Rectal smooth muscle tissue (tissue), 1 donor: Measurements from ENCODE around the gene APBB1IP.

Source experiments
- H3K27ac ChIP-seq: one replicate; pipeline ENCODE4 v1.7.0; 2013; ENCODE audit warnings: low read depth, low read length, inconsistent platforms
- H3K27me3 ChIP-seq: one replicate; pipeline ENCODE4 v1.7.0; 2013; ENCODE audit warnings: low read length; ENCODE audit not compliant: control insufficient read depth, insufficient read depth
- H3K36me3 ChIP-seq: one replicate; pipeline ENCODE4 v1.7.0; 2013; ENCODE audit warnings: low read length; ENCODE audit not compliant: control insufficient read depth, insufficient read depth
- H3K4me1 ChIP-seq: one replicate; pipeline ENCODE4 v1.7.0; 2013; ENCODE audit warnings: low read length; ENCODE audit not compliant: control insufficient read depth, insufficient read depth
- H3K4me3 ChIP-seq: one replicate; pipeline ENCODE4 v1.7.0; 2013; ENCODE audit warnings: low read length
- H3K9ac ChIP-seq: one replicate; pipeline ENCODE4 v1.7.0; 2013; ENCODE audit warnings: low read length

APBB1IP gene

GRCh38 chr10:26505491-26505890 is 67.3 kb downstream of the APBB1IP start:
- H3K36me3 ChIP-seq = no peaks in the 10 kb centered on the region
- H3K27ac ChIP-seq = no peak overlapping the region
- no peaks in the 10 kb centered on the region for H3K4me1 ChIP-seq

DNA sequence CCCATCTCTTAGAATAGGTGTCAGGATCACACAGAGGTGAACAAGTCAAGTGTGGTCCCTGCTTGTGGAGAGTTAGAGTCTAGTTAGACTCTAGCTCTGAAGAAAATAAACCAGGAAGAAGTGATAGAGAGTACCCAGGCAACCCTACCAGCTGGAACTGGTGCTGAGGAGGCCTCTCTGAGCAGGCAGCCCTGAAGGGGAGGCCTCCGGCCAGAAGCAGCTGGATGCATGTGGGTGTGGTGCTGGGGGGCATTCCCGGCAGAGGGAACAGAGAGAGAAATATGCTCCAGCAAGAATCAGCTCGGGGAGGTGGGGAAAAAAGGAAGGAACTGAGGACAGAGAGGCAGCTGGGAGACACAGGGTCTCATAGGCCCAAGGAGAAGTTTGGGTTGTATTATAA is 68.6 kb downstream of the APBB1IP start:
- Histone ChIP-seq H3K27ac (no peak overlapping the region), H3K4me1 (no peaks in the 10 kb centered on the region), H3K27me3 (no peaks in the 10 kb centered on the region), H3K36me3 (no peaks in the 10 kb centered on the region), H3K9ac (no peak overlapping the region), H3K4me3 (no peak overlapping the region)

More at GRCh38 chr10:26505491-26505890, 67.3 kb downstream of the APBB1IP start:
- Histone ChIP-seq H3K4me3 (no peak overlapping the region), H3K27me3 (no peaks in the 10 kb centered on the region), H3K9ac (no peak overlapping the region)

- H3K27ac ChIP-seq = no peak overlapping the region
- no peak overlapping the region for H3K4me3 ChIP-seq
- no peak overlapping the region for H3K9ac ChIP-seq
- H3K4me1 ChIP-seq = no peaks in the 10 kb centered on the region
- H3K36me3 ChIP-seq = no peaks in the 10 kb centered on the region
- no peaks in the 10 kb centered on the region for H3K27me3 ChIP-seq
Measured at GRCh38 chr10:26507441-26507840, 69.3 kb downstream of the APBB1IP start.

GRCh38 chr10:26508016-26508415 is 69.9 kb downstream of the APBB1IP start:
- H3K4me3 ChIP-seq = no peak overlapping the region
- no peaks in the 10 kb centered on the region for H3K27me3 ChIP-seq
- no peaks in the 10 kb centered on the region for H3K4me1 ChIP-seq
- no peaks in the 10 kb centered on the region for H3K36me3 ChIP-seq
- no peak overlapping the region for H3K9ac ChIP-seq
- no peak overlapping the region for H3K27ac ChIP-seq

- no peak overlapping the region for H3K9ac ChIP-seq
- H3K27ac ChIP-seq = no peak overlapping the region
- H3K36me3 ChIP-seq = no peaks in the 10 kb centered on the region
Measured at GRCh38 chr10:26509307-26509706, 71.2 kb downstream of the APBB1IP start.

GRCh38 chr10:26513101-26513500 is 75.0 kb downstream of the APBB1IP start:
- H3K9ac ChIP-seq = no peak overlapping the region
- no peaks in the 10 kb centered on the region for H3K36me3 ChIP-seq
- no peak overlapping the region for H3K27ac ChIP-seq
- no peaks in the 10 kb centered on the region for H3K27me3 ChIP-seq
- no peaks in the 10 kb centered on the region for H3K4me1 ChIP-seq
- H3K4me3 ChIP-seq = no peak overlapping the region

More at GRCh38 chr10:26509307-26509706, 71.2 kb downstream of the APBB1IP start:
- H3K4me1 ChIP-seq = no peaks in the 10 kb centered on the region
- H3K4me3 ChIP-seq = no peak overlapping the region
- H3K27me3 ChIP-seq = no peaks in the 10 kb centered on the region

- H3K27ac ChIP-seq = no peak overlapping the region
- no peak overlapping the region for H3K4me3 ChIP-seq
- no peak overlapping the region for H3K9ac ChIP-seq
- no peaks in the 10 kb centered on the region for H3K36me3 ChIP-seq
- no peaks in the 10 kb centered on the region for H3K27me3 ChIP-seq
- H3K4me1 ChIP-seq = no peaks in the 10 kb centered on the region
Measured at GRCh38 chr10:26516540-26517101, 78.5 kb downstream of the APBB1IP start.

- Histone ChIP-seq H3K36me3 (no peaks in the 10 kb centered on the region), H3K4me3 (no peak overlapping the region), H3K9ac (no peak overlapping the region), H3K27me3 (no peaks in the 10 kb centered on the region), H3K27ac (no peak overlapping the region), H3K4me1 (no peaks in the 10 kb centered on the region)
Measured at GRCh38 chr10:26517141-26517867, 79.2 kb downstream of the APBB1IP start.

DNA sequence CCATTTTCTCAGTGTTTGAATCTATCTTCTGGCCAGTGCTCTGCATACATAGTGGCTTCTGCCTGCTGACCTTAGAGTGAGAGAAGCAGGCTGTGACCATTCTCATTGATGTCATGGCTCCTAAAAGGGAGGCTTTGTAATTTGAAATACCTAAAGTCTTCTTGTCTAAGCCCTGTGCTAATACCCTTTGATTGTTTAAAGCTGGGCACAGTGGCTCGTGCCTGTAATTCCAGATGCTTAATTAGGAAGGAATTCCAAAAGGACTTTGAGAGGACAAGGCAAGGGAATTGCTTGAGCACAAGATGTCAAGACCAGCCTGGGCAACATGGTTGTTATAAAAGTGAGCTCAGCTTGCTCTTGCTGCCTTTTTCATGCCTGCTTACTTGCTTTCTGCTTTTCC is 81.7 kb downstream of the APBB1IP start:
- no peaks in the 10 kb centered on the region for H3K36me3 ChIP-seq
- H3K9ac ChIP-seq = no peak overlapping the region
- no peaks in the 10 kb centered on the region for H3K4me1 ChIP-seq
- no peak overlapping the region for H3K27ac ChIP-seq
- no peak overlapping the region for H3K4me3 ChIP-seq
- H3K27me3 ChIP-seq = no peaks in the 10 kb centered on the region

DNA sequence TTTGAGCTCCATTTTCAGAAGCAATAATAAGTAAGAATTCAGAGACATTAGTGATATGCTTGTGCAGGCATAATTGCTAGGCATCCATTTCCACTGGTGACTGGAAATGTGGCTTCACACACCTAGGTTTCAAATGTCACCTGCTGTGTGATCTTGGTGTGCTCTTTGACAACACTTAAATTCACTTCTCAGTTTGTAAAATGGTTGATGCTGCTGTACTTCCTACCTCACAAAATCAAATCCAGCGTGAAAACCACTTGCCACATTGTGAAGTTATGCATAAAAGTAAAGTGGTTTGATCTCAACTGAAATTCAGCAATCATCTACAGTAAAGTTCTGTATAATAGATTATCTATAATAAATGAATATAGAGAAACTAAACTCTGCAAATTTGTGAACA is 82.4 kb downstream of the APBB1IP start:
- no peaks in the 10 kb centered on the region for H3K36me3 ChIP-seq

GRCh38 chr10:26524161-26524896 is 86.2 kb downstream of the APBB1IP start:
- H3K9ac ChIP-seq = no peak overlapping the region
- H3K4me3 ChIP-seq = no peak overlapping the region
- no peaks in the 10 kb centered on the region for H3K4me1 ChIP-seq
- H3K36me3 ChIP-seq = no peaks in the 10 kb centered on the region
- H3K27ac ChIP-seq = no peak overlapping the region
- no peaks in the 10 kb centered on the region for H3K27me3 ChIP-seq

More for the DNA sequence above, 82.4 kb downstream of the APBB1IP start:
- no peaks in the 10 kb centered on the region for H3K4me1 ChIP-seq
- H3K9ac ChIP-seq = no peak overlapping the region
- H3K27me3 ChIP-seq = no peaks in the 10 kb centered on the region
- no peak overlapping the region for H3K27ac ChIP-seq
- no peak overlapping the region for H3K4me3 ChIP-seq

GRCh38 chr10:26525586-26525985 is 87.4 kb downstream of the APBB1IP start:
- Histone ChIP-seq H3K4me1 (no peaks in the 10 kb centered on the region), H3K9ac (no peak overlapping the region), H3K27ac (no peak overlapping the region), H3K27me3 (no peaks in the 10 kb centered on the region), H3K36me3 (no peaks in the 10 kb centered on the region), H3K4me3 (no peak overlapping the region)
